CD4-positive, alpha-beta T cell treated with Interleukin-17A for 4 hours (primary cell): Measurements from ENCODE around the gene PCDH17.

Source experiments
- DNase-seq: peaks from one replicate; pipeline ENCODE4 v3.0.0-alpha.2; 2020; ENCODE audit warnings: mixed read lengths

PCDH17 gene

DNA sequence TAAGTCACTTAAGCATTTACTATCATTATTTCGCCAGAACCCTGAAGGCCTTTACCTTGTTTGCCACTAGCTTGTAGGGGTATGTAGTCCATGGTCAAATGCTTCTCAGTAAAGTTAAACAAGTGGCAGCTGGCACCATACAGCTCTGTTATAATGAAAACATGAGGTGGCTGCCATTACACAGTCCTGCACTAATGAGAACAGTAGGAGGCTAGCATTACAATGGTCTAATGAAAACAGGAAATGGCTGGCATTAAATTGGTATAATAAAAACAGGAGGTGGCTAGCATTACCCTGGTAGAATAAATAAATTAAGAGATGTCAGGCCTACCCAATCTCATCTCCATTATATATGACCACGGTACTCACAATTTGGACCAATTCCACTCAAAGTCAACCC, 107.5 kb downstream of the PCDH17 start:
- DNase-seq, result no peak

DNA sequence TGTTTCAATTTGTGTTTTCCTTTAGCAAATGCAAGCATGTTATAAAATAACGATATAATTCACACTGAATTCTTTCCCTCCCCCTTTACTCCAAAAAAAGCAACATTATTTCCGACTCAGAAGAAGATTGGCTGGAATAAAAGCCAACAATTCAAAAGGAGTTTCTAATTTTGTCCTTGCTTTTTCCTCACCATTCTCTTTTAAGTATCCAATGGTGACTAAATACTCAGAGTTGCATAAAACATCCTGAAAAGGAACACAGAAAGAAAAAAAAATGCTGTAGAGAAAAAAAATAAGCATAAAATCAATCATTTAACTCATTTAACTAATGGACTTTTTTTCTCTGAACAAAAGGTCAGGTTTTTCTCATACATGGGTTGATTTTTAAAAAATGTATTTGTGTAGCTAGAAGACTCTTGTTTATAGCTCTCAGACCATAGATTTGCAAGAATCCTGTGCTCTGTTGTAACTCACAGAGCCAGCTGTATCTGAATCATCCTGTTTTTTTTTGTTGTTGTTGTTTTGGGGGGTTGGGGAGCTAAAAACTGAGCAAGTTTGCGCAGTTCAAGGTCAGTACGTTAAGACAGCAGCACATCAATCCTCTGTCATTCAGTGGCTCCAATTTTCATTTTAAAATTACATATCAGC, 108.1 kb downstream of the PCDH17 start:
- DNase-seq, result no peak

DNA sequence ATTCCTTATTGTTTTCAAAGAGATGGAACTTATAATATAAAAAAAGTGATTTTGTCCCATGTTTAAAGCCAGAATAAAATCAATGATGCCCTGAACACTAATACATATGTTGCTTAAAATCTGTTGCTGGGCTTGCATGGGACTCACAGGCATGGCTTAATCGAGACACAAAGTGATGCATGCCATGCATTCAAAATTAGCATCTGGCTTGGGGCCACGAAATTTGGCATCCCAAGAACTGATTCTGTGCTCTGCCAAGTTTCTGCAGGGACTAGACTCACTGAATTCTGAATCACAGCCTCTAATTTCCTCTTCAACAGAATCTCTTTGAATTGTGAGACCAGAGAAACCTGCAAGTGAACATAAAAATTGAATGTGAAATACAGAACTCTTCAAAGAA, 109.2 kb downstream of the PCDH17 start:
- no peak for DNase-seq

DNA sequence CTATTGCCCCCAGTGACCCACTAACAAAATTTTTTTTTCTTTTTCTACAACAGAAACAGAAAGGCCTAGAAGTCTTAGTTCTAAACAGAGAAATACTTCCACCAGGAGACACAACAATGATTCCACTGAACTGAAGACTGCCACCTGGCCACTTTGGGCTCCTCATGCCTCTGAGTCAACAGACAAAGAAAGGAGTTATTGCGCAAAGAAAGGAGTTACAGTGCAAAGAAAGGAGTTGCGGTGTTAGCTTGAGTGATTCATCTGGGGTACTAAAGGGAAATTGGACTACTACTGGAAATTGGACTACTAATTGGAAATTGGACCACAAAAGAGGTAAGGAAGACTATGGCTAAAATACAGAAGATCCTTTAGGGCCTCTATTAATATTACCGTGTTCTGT, 116.6 kb downstream of the PCDH17 start:
- no peak for DNase-seq

DNA sequence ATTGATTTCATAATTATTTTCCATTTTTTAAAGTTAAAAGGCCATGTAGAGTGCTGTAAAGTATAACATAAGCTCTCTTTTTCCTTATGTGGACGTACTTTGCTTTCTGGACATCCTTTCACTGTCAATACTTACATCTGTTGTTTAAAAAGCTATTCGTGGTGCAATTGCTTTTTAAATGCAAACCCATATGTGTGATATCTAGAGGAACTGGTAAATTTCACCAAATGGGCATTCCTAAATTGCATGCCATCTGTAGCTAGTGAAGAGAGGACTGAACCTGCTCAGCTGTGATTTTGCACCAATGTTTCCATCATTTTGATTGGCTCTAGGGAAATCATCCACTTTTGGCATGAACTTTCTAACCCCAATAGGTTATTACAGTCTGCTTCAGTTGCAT, 129.4 kb downstream of the PCDH17 start:
- DNase-seq, result no peak

GRCh38 chr13:57763689-57764088, 132.1 kb downstream of the PCDH17 start:
- DNase-seq, result no peak
